Gastrocnemius medialis (tissue), 4 donors: ENCODE data around the gene PARP15. TPM values are rescaled to one million over a fixed set of nuclear protein-coding genes. Genes with fewer than 3 reads are reported as not detected.

Experiments used
- ATAC-seq, 2 donors: fragments of 150-250 bp; one replicate each; pipeline ENCODE4 v1.9.1; 2016
- DNase-seq, 2 donors: peaks; one replicate each; pipeline ENCODE4 v3.0.0-alpha.2; 2019
- H3K27ac ChIP-seq, 4 donors: fragments of 200-600 bp; sonication (generic); 1 replicate in 1 of 4; 2 replicates in 3 of 4; pipeline ENCODE4 v1.5.1; 2016 to 2018; ENCODE audit warnings: mild to moderate bottlenecking in 2 of 4, moderate library complexity in 1 of 4
- H3K27me3 ChIP-seq, 3 donors: fragments of 200-600 bp; sonication (generic) in 2 of 3; 1 replicate in 1 of 3; 2 replicates in 2 of 3; pipeline versions ENCODE4 v1.5.1 to v1.6.0; 2016 to 2019; ENCODE audit warnings: mild to moderate bottlenecking in 1 of 3, moderate library complexity in 1 of 3
- H3K36me3 ChIP-seq, 2 donors: fragments of 200-600 bp; sonication (generic) in 1 of 2; one replicate each; pipeline ENCODE4 v1.5.1; 2017 to 2018
- H3K4me1 ChIP-seq, 2 donors: fragments of 200-600 bp; sonication (generic) in 1 of 2; one replicate each; pipeline ENCODE4 v1.5.1; 2016 to 2017; ENCODE audit warnings: mild to moderate bottlenecking in 2 of 2
- H3K4me3 ChIP-seq, 4 donors: fragments of 200-600 bp; sonication (generic) in 3 of 4; 1 replicate in 1 of 4; 2 replicates in 3 of 4; pipeline ENCODE4 v1.5.1; 2016 to 2019; ENCODE audit warnings: mild to moderate bottlenecking in 2 of 4
- H3K9me3 ChIP-seq, 3 donors: fragments of 200-600 bp; sonication (generic) in 2 of 3; 1 replicate in 1 of 3; 2 replicates in 2 of 3; pipeline ENCODE4 v1.5.1; 2016 to 2019
- CTCF ChIP-seq, 5 experiments: fragments of 450-650 bp in 3 of 5; fragments of 200-600 bp in 2 of 5; sonication (generic) in 2 of 5; IDR thresholded peaks in 4 of 5; conservative IDR thresholded peaks in 1 of 5; 1 replicate in 4 of 5; 2 replicates in 1 of 5; pipeline ENCODE4 v1.5.1; 2016 to 2019; ENCODE audit warnings: antibody characterized with exemption in 5 of 5, mild to moderate bottlenecking in 3 of 5, moderate library complexity in 3 of 5
- POLR2A ChIP-seq, 2 donors: fragments of 450-650 bp; IDR thresholded peaks; one replicate each; pipeline ENCODE4 v1.6.1; 2017; ENCODE audit warnings: antibody characterized with exemption in 2 of 2, mild to moderate bottlenecking in 2 of 2, moderate library complexity in 2 of 2
- in situ Hi-C, 4 donors: fragments of 200-750 bp; cut with MboI; loops; one replicate each; pipeline versions ENCODE4 v1.15.0 to v1.8.0; 2017; ENCODE audit warnings: low sequenced_read_pairs in 4 of 4
- intact Hi-C: fragments of 100-400 bp; cut with DNase I; formaldehyde crosslinking; loops from one replicate; pipeline ENCODE4 v1.15.1; 2023; ENCODE audit warnings: low total_unique reads
- total RNA-seq, 4 donors: library from RNA; depleted of rRNA; stranded (reverse); fragments of >200 nt; gene quantifications; one replicate each; pipeline versions ENCODE4 v1.1.0 to v1.2.3, GENCODE V29; 2016

The PARP15 gene
- total RNA-seq, 4 donors from 2014 or later = 0.16 to 0.51 TPM; not detected in 2

- H3K36me3 ChIP-seq = peaks cover 0 to 37% of the 10 kb centered on the region in 2 donors
- H3K27ac ChIP-seq = no peak overlapping the region
- no peak overlapping the region for H3K4me3 ChIP-seq
- in situ Hi-C loops (loop anchor here (5.0 to 25.0 kb wide), 2 partner anchors 119 to 129 kb away; partner anchors contain the start of gene PARP14 (in 1 of the 4)), intact Hi-C loops (no loop called here)
- no peak for ATAC-seq
- peaks cover 11 to 22% of the 10 kb centered on the region in 2 donors for H3K4me1 ChIP-seq
- no peak for DNase-seq
- no peaks in the 10 kb centered on the region for H3K27me3 ChIP-seq
- no peaks in the 10 kb centered on the region for H3K9me3 ChIP-seq
- no peak for TF ChIP-seq POLR2A (IDR thresholded peaks at IDR 0.05)
- no peak for TF ChIP-seq CTCF (IDR thresholded peaks at IDR 0.05 in 4 of 5, conservative IDR thresholded peaks at IDR 0.05 in 1 of 5)
Observed at GRCh38 chr3:122558605-122559004, 18.8 kb upstream of the PARP15 start.

GRCh38 chr3:122559906-122560305 is 17.5 kb upstream of the PARP15 start:
- no peak for DNase-seq
- H3K27me3 ChIP-seq = no peaks in the 10 kb centered on the region
- H3K36me3 ChIP-seq = peaks cover 0 to 27% of the 10 kb centered on the region in 2 donors
- in situ Hi-C loops (loop anchor here (5.0 to 25.0 kb wide), 2 partner anchors 117 to 127 kb away; partner anchors contain the start of gene PARP14 (in 1 of the 4)), intact Hi-C loops (loop anchor here (1.0 to 10.0 kb wide), 3 partner anchors 105 to 168 kb away; no protein-coding TSS in a partner anchor)
- H3K4me3 ChIP-seq = no peak overlapping the region
- peaks cover 14 to 28% of the 10 kb centered on the region in 2 donors for H3K4me1 ChIP-seq
- no peaks in the 10 kb centered on the region for H3K9me3 ChIP-seq
- no peak for ATAC-seq
- no peak for TF ChIP-seq CTCF (IDR thresholded peaks at IDR 0.05 in 4 of 5, conservative IDR thresholded peaks at IDR 0.05 in 1 of 5)
- TF ChIP-seq POLR2A (IDR thresholded peaks at IDR 0.05) = no peak
- no peak overlapping the region for H3K27ac ChIP-seq

- Histone ChIP-seq H3K4me1 (peaks cover 19 to 30% of the 10 kb centered on the region in 2 donors), H3K4me3 (no peak overlapping the region), H3K27me3 (no peaks in the 10 kb centered on the region), H3K27ac (peak overlapping the region in 2 of 4 donors; percentile 28 to 31), H3K9me3 (no peaks in the 10 kb centered on the region), H3K36me3 (peaks cover 0 to 23% of the 10 kb centered on the region in 2 donors)
- no peak for DNase-seq
- TF ChIP-seq POLR2A (IDR thresholded peaks at IDR 0.05) = no peak
- TF ChIP-seq CTCF (IDR thresholded peaks at IDR 0.05 in 4 of 5, conservative IDR thresholded peaks at IDR 0.05 in 1 of 5) = peak; percentile 16 to 55 (median 45)
- ATAC-seq = peak; percentile 51 to 55
- intact Hi-C loops = loop anchor here (1.0 to 10.0 kb wide), 3 partner anchors 106 to 168 kb away; no protein-coding TSS in a partner anchor
- in situ Hi-C loops = loop anchor here in 1 of 4 donors (25.0 kb wide), 1 partner anchor 127 kb away; the partner anchor contains the start of gene PARP14
Observed at GRCh38 chr3:122560680-122561079, 16.8 kb upstream of the PARP15 start.

GRCh38 chr3:122562923-122563716 is 14.3 kb upstream of the PARP15 start:
- no peaks in the 10 kb centered on the region for H3K27me3 ChIP-seq
- H3K9me3 ChIP-seq = no peaks in the 10 kb centered on the region
- in situ Hi-C loops = loop anchor here in 1 of 4 donors (25.0 kb wide), 1 partner anchor 124 kb away; the partner anchor contains the start of gene PARP14
- no peak for DNase-seq
- peaks cover 19 to 30% of the 10 kb centered on the region in 2 donors for H3K4me1 ChIP-seq
- peaks cover 0 to 24% of the 10 kb centered on the region in 2 donors for H3K36me3 ChIP-seq
- peak overlapping the region; percentile 63 to 99 (median 94) for H3K4me3 ChIP-seq
- TF ChIP-seq POLR2A (IDR thresholded peaks at IDR 0.05) (no peak), CTCF (IDR thresholded peaks at IDR 0.05 in 4 of 5, conservative IDR thresholded peaks at IDR 0.05 in 1 of 5) (no peak)
- intact Hi-C loops = loop anchor here (5.0 to 10.0 kb wide), 2 partner anchors 108 to 171 kb away; no protein-coding TSS in a partner anchor
- H3K27ac ChIP-seq = peak overlapping the region; percentile 84 to 98 (median 90)
- no peak for ATAC-seq
